CD4-positive, alpha-beta T cell treated with Interleukin-10 for 1 hour (primary cell): ENCODE measurements around the gene POLN.
"Not testable (repeated sequence)": the region's sequence is repeated elsewhere in the genome, so short reads cannot be mapped to it uniquely, and the experiment has no call there.

Experiments used
- DNase-seq: peaks from one replicate; pipeline ENCODE4 v3.0.0-alpha.2; 2020

POLN gene

DNA sequence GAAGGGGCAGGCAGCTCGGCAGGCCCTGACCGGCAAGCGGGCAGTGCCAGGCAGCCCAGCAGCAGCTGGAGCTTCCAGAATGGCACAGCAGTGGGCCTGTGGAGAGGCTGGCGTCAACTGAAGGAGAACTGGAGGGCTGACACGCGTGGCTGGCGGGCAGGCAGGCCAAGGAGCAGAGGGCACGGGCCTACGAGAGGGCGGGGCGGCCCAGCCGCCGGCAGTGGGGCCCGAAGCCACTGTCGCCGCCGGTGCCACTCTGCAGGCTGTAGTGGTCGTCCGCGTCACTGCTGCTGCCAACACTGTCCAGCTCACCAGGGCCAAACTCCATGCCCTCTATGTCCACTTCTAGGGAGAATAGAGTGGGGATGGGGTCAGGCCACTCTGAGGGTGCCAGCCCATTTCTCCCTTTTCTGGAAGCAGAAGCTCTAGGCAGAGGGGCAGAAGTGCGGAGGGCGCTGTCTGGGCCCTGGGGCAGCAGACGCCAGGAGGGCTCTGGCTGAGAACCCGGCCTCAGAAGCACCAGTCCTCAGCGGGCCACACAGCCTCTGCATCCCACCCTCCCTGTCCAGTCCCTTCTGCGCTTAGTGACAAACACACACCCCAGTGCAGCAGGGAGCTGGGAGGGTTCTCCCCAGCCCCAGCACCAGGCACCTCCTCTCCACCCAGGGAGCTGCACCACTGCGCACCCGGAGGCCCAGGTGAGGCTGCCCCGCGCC is 8.6 kb upstream of the POLN start:
- no peak for DNase-seq

DNA sequence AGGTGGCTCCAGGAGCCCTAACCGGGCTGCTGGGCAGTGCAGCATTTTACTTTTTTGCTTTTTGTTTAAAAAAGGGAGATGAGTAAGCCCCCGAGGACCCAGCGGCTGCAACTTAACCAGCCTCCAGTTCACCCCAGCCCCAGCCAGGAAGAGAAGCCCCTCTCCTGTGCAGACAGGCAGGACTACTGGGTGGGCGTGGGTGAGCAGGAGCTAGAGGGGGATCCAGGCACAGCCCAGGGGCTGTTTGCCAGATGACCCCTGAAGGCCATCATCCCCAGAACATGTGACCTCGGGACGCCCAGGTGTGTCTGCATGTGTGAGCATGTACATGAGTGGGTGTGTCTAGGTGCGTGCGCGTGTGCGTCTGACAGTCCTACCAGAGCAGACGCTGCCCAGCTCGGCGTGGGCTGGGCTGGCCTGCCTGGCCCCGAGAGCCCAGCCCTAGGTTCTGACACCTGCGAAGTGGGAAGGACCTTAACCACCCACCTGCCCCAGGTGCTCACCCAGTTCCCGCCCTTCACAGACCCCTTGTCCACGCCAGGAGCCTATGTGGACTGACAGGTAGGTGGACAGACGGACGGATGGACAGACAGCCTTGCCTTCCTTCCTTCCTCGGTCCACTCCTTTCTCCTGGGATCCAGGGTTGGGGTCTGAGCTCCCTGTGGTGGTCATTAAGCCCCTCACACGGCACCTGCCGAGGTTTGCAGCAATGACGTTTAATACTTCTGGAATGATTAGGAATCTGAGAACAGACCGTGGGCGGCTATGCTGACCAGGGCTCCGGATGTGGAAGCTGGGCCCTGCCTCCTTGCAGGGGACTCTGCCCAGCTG is 7.8 kb upstream of the POLN start:
- no peak for DNase-seq

DNA sequence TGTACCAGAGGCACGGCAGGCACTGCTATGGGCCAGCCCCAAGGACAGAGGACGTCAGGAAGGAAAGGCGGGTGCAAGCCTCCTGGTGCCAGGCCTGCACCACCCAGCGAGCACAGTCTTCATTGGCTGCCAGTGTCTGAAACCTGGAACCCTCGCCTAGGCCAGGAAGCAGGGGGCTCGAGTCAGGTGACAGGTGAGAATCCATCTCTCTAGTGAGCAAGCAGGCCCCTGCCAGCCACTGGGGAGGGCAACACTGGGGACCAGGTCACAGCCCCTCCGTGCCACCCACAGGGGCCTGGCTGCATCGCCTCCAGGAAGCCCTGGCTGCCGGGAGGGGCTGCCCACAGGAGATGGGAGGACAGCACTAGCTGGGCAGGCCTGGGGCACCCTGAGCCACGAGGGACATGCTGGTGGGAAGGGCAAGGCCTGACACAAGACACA is 6.9 kb upstream of the POLN start:
- DNase-seq, result no peak

DNA sequence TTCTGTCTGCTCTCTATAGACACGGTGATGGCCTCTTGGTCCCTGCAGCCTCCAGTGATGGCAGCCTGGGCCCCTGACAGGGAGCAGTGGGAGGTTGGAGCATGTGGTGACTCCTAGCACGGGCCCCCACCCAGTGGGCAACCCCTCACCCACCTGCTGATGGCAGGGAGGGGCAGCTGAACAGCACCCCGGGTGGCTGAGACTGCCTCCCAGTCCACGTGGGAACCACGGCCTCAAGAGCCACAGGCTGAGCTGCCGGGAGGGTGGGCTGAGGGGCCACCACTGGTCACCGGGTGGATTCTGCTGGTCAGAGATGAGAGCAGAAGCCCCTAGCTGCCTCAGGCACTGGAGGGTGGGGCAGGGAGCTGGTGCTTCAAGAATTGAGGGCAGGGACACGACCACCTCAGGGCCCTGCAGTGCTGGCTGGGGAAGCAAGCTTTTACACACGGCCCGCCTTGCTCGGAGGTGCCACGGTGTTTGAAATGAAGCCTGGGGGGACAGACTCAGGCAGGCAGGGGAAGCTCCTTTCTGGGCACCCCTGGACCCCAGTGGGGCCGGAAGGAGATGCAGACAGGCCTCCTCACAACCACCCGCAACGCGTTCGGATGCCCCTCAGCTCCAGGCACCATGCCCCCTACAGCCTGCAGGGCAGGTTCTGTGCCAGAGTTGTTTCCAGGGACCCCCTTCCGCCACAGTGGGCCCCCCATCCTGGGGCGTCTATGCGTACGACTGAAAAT is 6.3 kb upstream of the POLN start:
- DNase-seq, result no peak

DNA sequence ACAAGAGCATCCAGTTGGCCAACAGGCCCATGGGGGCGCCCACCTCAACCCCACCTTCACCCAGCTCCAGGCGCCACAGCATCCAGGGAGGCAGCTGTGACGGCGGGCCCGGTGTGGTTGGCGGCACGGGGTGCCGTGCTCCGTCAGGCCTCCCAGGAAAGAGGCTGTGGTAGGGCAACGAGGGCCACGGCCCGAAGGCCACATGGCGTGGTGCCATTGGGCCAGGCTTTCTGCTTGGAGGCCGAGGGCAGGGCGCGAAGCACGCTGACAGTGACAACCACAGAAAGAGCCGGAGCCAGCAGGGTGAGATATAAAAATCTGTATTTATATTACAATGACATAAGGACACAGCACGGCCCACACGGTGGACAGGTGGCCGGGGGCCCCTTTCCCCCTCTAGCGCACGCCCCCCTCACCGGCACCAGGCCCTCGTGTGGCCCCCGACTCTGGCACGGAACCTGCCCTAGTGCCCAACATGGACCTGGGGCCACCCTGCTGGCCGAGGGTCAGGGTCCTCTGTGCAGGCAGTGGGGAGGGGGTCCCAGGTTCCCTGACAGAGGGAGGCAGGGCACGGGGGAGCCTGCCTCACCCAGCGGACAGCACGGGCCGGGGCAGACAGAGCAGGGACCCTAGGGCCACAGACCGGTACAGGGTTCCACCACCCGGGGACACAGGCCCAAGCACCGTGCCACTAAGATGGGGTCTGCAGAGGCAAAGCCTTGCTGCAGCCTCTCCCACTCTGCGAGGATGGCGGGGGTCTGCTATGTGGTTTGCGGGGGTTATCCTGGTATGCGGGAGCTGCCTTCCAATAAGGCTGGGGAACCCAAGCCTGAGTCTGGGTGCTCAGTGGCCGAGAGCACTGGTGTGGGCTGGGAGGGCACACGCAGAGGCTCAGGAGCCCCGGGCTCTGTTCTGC is 5.5 kb upstream of the POLN start:
- DNase-seq, result no peak

DNA sequence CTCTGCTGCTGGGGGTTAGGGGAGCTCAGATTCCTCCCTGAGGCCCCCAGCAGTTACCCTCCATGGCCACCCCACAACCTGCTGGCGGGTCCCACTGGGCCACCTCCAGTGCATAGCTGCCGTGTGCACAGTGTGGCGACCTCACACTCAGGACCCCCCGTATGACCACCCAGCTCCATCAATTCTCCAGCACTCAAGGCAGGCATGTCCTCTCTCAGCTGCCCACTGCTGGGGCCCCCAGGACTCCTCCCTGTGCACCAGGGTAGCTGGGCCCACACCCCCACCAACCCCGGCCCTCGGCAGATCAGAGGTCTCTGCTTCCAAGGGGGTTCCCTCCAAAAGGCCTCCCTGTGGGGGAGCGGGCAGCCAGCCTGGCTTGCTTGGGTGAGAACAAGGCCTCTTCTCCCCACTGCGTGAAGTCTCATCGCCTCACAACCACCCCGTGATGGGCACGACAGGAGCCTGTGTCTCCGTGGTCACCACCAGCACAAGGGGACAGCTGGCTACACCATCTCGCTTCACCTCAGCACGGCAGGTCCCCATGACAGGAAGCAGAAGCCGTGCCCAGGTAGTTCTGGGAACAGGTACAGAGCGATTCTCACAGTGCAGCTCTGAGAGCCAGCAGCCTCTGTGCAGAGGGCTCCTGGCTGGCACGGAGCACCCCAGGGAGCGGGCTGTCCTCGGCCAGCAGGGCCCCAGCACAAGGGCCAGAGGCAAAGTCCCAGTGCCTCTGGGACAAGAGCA is 4.6 kb upstream of the POLN start:
- no peak for DNase-seq

DNA sequence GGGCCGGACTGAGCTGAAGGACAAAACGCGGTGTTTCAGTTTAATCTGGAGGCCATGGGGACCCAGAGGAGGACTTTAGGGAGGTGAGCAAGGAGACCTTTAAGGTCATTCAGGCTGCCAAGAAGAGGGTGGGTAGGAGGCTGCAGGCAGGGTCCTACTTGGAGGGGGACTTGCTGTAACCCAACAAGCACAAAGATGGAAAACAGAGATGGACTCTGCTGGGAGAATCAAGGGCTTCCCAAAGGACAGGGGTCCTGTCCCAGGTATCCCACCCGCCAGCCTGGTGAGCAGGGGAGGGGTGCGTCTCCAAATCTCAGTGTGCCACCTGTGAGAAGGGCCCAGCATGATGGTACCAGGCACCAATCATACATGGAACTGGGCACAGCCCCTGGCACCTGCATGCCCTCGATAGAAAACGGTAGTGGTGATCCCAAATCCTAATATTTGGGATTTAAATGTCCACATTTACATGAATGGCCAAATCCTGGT is 3.9 kb upstream of the POLN start:
- no peak for DNase-seq

DNA sequence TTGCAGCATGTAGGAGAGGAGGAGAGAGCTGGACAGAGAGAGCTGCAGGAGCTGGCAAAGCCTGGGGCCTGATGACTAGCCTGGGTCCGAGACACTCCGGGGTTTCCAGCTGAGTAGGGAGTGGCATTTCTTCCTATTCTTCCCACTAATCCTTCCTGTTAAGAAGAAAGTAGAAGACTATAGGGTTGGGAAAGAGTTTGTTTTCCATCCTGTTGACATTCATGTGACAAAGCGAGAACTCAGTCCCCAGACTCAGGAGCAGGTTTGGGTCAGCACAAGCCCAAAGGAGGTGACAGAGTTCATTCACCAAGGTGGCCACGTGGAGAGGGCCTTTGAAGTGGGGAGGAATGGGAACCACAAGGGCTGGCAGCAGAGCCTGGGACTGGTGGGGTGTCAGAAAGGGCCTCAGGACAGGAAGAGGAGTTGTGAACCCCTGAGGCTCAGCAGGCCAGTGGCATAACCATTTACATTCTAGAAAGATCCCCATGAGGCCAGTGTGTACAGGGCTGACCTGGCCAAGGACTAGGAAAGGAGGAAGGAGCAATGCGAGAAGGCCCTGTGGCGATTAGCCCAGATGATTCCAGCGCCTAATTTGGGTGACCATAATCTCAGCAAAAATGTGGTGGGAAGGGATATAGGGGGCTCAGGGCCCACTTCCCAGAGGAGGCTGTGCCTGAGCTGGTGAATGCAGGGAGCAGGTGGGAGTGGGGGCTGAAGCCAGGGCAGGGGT is 3.3 kb upstream of the POLN start:
- DNase-seq, result no peak

DNA sequence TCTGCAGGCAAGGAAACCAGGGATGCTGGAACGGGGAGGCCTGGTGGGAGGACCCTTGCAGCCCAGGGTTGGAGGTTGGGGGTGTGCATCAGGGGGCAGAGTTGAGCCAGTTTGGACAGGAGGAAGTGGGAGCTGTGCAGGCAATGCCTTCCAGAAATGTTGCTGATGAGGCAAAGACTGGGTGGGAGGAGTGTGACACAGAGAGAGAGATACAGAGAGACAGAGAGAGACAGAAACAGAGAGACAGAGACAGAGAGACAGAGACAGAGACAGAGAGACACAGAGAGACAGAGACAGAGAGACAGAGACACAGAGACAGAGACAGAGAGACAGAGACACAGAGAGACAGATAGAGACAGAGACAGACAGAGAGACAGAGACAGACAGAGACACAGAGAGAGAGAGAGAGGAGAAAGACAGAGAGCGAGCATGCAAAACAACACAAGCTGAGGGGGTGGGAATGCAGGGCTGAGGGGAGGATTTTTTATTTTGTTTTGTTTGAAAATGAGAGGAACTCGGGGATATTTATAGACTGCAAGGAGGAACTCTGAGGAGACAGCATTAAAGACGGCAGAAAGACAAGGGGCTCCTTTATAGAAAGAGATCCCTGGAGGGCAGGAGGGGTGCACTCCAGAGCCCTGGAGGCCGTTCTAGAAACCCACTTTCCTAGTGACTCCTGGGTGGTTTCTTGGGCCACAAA is 1.9 kb upstream of the POLN start:
- DNase-seq, result no peak

DNA sequence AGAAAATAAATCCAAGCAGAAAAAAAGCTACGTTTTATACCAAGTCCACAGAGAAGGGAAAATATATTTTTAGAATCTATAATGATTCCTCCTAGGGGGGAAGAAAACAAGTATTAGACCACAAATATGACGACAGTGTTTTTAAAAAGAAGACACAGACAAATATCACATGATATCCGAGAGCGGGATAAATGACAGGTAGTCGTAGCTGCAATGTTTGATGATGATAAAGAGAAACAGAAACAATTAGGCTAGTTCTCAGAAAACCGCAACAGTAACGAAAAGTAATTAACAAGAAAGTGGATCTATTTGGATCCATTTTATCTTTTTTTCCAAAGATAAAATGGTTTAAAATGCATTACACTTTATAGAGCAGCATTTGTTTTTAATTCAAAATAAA is 918 bp downstream of the POLN start:
- peak; percentile 72 for DNase-seq

DNA sequence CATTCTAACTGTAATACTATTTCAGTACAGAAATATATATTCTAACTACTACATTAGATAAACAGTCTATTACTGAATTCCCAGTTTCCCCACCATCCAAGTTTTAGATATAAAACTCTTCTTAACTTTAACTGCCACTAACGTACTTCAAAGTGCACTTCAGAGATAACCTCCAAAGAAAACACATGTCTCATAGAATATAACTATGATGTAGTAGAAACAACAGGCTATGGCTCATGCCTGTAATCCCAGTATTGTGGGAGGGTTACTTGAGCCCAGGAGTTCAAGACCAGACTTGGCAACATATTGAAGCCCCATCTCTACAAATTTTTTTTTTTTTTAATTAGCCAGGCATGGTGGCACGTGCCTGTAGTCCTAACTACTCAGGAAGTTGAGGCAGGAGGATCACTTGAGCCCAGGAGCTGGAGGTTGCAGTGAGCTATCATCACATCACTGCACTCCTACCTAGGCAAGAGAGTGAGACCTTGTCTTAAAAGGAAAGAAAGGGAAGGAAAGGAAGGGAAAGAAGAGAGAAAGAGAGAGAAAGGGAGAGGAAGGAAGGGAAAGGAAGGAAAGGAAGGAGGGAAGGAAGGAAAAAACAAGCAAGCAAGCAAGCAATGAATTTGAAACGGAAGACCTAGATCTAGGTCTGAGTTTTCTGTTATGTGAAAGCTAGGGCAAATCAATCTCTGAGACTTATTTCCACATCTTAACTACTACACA is 4.8 kb downstream of the POLN start:
- no peak for DNase-seq

DNA sequence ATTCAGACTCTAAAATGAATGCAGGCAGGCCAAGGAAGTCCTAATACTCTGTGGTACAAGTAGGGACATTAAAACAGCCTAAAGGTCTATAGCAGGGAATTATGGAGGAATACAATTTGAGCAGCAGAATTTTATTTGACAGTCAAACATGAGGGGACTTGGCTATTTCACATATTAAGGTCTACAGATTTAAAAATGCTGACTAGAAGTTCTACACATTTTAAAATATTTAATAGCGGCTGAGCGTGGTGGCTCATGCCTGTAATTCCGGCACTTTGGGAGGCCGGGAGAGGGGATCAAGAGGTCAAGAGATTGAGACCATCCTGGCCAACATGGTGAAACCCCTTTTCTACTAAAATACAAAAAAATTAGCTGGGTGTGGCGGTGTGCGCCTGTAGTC is 10.8 kb downstream of the POLN start:
- DNase-seq, result no peak

DNA sequence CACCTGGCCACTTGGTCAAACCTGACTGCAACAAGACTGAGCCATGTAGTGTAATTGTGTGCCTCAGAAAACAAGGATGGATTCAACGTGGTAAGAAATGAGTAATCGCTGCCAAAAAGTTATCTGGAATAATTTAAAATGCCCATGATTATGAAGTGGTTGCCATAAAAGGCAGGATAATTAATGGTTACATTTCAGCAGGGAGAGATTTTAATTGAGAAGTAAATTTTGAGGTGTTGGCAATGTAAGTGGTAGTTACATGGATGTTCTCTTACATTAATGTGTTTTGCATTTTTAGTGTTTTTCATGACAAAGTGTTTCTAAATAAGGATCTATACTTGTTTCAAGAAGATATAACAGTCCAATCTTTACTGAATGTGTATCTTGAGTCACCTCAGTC is 15.7 kb downstream of the POLN start:
- no peak for DNase-seq

DNA sequence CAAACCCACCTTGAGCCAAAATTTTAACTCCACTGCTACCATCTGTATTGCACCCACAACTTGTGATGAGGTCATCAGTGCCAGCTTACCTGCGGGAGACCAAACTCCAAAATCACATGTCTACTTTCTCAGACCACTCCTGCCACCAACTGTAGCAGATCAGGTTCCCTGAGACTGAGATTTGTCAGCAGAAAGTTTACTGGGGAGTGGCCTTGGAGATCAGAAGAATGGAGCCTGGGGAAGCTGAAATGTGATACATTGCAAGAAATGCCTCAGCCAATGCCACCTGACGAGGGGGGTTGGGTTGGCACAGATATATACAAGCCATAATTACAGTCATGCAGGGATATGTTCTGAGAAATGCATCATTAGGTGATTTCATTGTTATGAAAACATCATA is 19.1 kb downstream of the POLN start:
- no peak for DNase-seq

DNA sequence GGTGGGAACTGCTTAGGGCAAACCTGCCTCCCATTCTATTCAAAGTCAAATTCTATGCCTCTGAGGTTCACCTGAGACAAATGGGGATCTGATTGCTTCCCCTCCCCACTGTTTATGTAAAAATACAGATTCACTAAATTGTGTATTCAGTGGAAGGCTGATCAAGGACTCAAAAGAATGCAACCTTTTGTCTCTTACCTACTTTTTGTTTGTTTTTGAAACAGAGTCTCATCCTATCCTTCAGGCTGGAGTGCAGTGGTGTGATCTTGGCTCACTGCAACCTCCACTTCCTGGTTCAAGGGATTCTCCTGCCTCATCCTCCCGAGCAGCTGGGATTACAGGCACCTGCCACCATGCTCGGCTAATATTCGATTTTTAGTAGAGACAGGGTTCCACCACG is 20.5 kb downstream of the POLN start:
- DNase-seq, result not testable (repeated sequence)

DNA sequence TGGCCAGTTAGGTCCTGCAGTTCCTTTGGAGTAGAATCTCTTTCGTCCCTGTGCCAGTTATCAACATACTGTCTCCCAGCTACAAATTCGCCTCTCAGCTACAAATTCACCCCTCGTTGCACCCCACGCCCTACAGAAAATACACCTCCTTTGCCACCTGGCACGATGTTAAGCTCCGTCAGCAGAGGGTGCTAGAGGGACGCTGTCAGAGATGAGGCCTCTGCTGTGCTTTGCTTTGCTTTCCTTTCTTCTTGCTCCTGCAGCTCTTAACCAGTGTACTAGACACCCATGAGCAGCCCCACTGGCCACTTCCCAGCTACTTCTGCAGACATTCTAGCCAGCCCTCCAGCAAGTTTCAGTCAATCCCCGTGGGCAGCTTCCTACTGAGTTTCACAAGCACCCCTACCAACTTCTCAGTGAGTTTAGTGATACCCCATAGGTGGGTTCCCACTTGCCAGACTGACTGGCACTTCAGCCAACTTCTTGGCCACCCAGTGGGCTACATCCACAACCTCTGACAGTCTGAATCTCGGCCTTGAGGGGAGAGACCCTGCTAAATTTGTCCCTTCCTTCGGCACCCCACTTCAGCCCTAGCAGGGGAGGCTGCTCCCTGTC is 21.8 kb downstream of the POLN start:
- peak; percentile 85 for DNase-seq

DNA sequence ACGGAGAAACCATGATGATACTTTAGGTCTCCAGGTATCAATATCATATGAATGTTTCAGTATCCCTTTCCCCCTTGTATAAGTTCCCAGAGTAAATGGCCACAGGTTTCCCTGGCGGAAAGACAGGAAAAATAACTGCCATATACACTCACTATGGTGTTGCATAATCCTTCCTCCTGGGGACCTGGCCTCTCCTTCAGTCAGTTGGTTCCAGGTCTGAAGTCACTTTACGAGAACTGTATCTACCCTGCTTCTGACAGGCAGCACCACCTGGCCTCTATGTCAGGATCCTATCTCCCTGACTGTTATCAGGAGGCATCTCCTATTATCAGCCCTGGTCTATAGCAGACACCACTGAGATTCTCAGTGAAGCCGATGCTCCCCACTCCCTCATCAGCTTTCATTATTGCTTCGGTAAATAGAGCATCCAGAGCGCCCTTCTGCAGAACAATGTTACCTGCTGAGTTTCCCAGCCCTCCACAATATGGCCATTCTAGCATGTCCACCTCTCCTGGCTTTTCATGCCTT is 22.6 kb downstream of the POLN start:
- no peak for DNase-seq

DNA sequence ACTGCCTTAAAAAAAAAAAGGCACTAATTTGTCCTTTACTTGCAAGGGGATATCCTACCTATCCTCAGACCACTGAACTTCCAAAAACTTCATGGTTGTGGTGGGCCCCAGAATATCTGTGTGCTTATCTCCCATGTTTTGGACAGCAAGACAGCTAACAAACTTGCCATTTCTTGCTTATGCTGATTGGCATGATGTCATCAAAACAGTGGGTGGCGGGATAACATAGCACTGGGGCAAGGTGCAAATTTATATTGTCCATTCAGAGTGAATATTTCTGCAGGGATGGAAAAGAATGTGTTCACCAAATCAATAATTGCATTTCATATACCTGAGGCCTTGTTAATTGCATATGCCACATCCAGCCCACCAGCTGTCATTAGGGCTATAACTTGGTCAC is 23.5 kb downstream of the POLN start:
- DNase-seq, result no peak

DNA sequence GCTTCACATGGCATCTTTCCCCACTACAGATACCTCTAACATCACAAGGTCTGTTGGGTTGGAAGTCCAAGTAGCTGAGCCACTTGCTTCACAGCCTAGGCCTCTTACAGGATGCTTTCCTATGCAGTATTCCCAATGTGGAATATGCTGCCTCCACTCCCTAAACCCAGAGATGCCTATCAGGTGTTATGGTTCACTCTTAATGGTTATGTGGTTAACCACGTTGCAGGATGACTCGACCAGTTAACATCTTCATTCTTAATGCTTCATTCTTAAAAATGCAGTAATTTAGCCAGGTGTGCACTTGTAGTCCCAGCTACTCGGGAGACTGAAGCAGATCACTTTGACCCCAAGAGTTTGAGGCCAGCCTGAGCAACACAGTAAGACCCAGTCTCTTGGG is 24.2 kb downstream of the POLN start:
- no peak for DNase-seq
